Measurements from ENCODE around the gene MAP3K14. TPM values are rescaled to one million over a fixed set of nuclear protein-coding genes. Genes with fewer than 3 reads are reported as not detected.

Gene MAP3K14
- total RNA-seq, 1 experiment from 2014 or later, result 16.4 TPM

GRCh38 chr17:45257115-45257514 lies 59.7 kb downstream of the MAP3K14 start:
- Histone ChIP-seq H2AFZ (ENCODE audit: low read depth, low read length, poor library complexity, severe bottlenecking) (no peak overlapping the region), H3K4me1 (ENCODE audit: control insufficient read depth in 1 of 2, insufficient read depth in 2 of 2, low read length in 2 of 2) (peaks cover 0 to 6% of the 10 kb centered on the region in 2 experiments; a peak in 2 of 4 replicates), H4K20me1 (ENCODE audit: insufficient read depth) (no peaks in the 10 kb centered on the region), H3K9ac (ENCODE audit: low read length) (no peak overlapping the region), H3K27me3 (ENCODE audit: insufficient read depth, low read length) (no peaks in the 10 kb centered on the region), H3K27ac (ENCODE audit: low read depth, low read length) (no peak overlapping the region), H3K79me2 (ENCODE audit: insufficient read depth, low read length) (no peaks in the 10 kb centered on the region), H3K4me3 (replicated peaks in 1 of 2; ENCODE audit: low read depth in 1 of 2, low read length in 2 of 2) (no peak overlapping the region), H3K9me2 (ENCODE audit: insufficient read depth) (no peaks in the 10 kb centered on the region), H3K4me2 (ENCODE audit: low read length) (no peak overlapping the region), H3K36me3 (ENCODE audit: control insufficient read depth in 1 of 2, insufficient read depth in 2 of 2, low read length in 2 of 2) (no peaks in the 10 kb centered on the region), H3K9me3 (ENCODE audit: control insufficient read depth in 1 of 2, insufficient read depth in 1 of 2, low read depth in 1 of 2, low read length in 2 of 2) (no peaks in the 10 kb centered on the region)
- ChIA-PET RAD21 (ENCODE audit: low non-redundant PET in 1 of 2, low total read pairs in 2 of 2, uncharacterized antibody in 2 of 2, unreplicated experiment in 2 of 2) (no interaction called here), CTCF (interaction anchor here (1.0 to 1.7 kb wide), 2 partner anchors 38 to 122 kb away, joined by 3 to 8 read pairs; partner anchors contain the start of gene ACBD4), POLR2A (no interaction called here)
- ATAC-seq, result no peak
- intact Hi-C loops (cut with micrococcal nuclease), result no loop called here
- no peak for DNase-seq (ENCODE audit: low read depth, low spot score)
- TF ChIP-seq EGR1 (IDR thresholded peaks at IDR 0.05; ENCODE audit: low read depth) (no peak), FOSL1 (IDR thresholded peaks at IDR 0.05; ENCODE audit: low read depth) (no peak), JUND (IDR thresholded peaks at IDR 0.05) (no peak), RAD21 (IDR thresholded peaks at IDR 0.05; ENCODE audit: low read depth) (no peak), ELF1 (IDR thresholded peaks at IDR 0.05; ENCODE audit: borderline replicate concordance, low read depth) (no peak), ZBTB33 (IDR thresholded peaks at IDR 0.05; ENCODE audit: extremely low read depth, insufficient replicate concordance, low read length) (no peak), CTCF (IDR thresholded peaks at IDR 0.05 in 2 of 3, conservative IDR thresholded peaks at IDR 0.05 in 1 of 3; ENCODE audit: borderline replicate concordance in 1 of 3, insufficient read depth in 1 of 3, low read depth in 2 of 3, low read length in 2 of 3) (no peak), ZNF274 (IDR thresholded peaks at IDR 0.05; ENCODE audit: low read depth, low read length) (no peak), CBX3 (IDR thresholded peaks at IDR 0.05; ENCODE audit: low read depth) (no peak), ZFX (IDR thresholded peaks at IDR 0.05) (no peak), SIN3A (IDR thresholded peaks at IDR 0.05; ENCODE audit: low read depth) (no peak), POLR2AphosphoS5 (IDR thresholded peaks at IDR 0.05; ENCODE audit: low read depth, low read length) (no peak), EZH2phosphoT487 (IDR thresholded peaks at IDR 0.05; ENCODE audit: borderline replicate concordance) (no peak), TCF7L2 (IDR thresholded peaks at IDR 0.05; ENCODE audit: borderline replicate concordance, extremely low read depth, insufficient read depth, insufficient read length) (no peak)
- BruUV-seq (replicated peaks), result no TSS peak

Data from HCT116 (cell line).